Right hindlimb (tissue), 1 donor: ENCODE data around the gene SELENOP.
"Not testable (repeated sequence)": the region's sequence is repeated elsewhere in the genome, so short reads cannot be mapped to it uniquely, and the experiment has no call there.

Source experiments
- DNase-seq: peaks from one replicate; pipeline ENCODE4 v3.0.0-alpha.2; 2018

Gene SELENOP

GRCh38 chr5:42825422-42826148 lies 13.9 kb upstream of the SELENOP start:
- DNase-seq = no peak

- DNase-seq = no peak
Observed at GRCh38 chr5:42824347-42824976, 12.8 kb upstream of the SELENOP start.

GRCh38 chr5:42822548-42822947 lies 10.9 kb upstream of the SELENOP start:
- no peak for DNase-seq

DNA sequence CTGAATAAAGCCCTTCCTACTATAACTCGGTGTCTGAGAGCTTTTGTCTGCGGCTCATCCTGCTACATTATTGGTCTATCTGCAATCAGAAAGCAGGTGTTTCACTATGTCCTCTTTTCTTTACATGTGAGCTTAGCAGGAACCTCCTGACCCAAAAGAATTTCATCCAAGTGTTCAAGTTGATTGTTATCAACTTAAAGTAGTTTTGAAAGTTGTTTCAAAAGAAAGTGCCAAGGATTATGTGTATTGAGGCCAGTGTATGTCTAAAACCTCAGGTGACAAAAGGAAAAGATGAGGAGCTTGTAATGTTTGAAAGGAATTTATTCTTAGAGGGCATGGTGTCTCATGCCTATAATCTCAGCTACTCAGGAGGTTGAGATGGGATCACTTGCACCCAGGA lies 8.1 kb upstream of the SELENOP start:
- DNase-seq = no peak

DNA sequence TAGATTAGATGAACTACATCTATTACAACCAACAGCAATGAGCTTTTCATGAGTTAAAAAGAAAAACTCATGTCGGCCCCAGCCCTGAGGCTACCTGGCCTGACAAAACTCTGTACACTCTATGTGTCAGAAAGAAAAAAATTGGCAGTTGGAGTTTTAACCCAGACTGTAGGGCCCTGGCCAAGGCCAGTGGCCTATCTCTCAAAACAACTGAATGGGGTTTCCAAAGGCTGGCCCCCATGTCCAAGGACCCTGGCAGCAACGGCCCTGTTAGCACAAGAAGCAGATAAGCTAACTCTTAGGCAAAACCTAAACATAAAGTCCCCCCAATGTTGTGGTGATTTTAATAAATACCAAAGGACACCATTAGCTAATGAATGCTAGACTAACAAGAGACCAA lies 4.9 kb upstream of the SELENOP start:
- DNase-seq = not testable (repeated sequence)

DNA sequence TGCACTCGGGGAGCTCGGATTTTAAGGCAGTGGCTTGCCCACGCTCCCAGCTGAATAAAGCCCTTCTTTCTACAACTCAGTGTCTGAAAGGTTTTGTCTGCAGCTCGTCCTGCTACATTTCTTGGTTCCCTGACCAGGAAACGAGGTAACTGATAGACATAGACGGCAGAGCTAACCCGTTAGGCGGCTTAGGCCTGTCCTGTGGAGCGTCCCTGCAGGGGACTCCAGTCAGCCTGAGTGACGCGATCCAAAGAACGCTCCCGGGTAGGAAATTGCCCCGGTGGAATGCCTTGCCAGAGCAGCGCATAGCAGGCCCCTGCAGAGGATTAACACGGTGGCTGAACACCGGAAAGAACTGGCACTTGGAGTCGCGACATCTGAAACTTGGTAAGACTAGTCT lies 1.8 kb upstream of the SELENOP start:
- DNase-seq = no peak

DNA sequence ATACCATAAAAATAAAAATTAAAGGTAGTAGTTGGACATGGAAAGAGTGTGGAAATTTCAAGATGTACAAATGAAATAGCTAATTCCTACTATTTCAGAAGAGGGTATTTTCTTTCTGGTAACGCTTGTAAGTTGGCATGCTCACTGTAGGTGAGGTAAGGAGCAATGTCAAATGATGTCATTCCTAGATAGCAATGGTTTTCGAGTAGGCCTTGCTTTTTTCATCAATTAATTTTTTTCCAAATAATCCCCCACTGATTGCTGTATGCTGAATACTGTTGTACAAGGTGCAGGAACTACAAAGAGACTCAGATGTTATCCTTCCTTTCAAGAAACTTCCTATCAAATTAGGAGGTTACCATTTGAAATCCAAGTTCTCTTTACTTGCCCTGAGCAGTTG lies 928 bp upstream of the SELENOP start:
- DNase-seq = no peak

- no peak for DNase-seq
Observed at GRCh38 chr5:42810834-42811590, 680 bp downstream of the SELENOP start.

DNA sequence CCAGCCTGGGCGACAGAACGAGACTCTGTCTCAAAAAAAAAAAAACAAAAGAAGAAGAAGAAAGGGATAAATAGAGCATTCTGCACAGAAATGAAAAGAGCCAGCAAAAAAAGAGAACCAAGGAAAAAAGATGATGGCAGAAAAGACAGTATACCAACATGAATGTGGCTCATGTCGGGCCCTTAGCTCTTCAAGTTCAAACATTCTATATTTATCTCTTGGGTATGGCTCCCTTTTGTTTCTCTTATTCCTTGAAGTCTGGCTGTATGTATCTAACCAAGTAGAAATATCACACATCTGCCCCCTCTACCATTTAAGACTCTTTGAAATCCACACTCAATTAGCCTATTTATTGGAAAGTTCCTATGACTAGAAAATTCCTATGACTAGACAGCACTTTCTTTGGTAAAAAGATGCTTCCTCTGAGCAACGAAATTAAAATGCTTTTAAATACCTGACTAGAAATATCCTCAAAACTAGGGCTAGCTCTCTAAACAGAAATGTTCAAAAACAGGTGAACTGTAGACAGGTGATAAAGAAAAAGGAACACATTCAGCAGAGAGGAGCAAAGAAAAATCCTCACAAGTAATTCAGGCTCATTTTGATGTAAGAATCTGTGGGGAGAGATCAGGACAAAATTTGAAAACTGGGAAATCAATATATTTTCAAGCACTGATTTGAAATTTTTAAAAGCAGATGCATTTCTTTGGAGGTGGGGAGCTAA lies 2.6 kb downstream of the SELENOP start:
- no peak for DNase-seq

GRCh38 chr5:42807722-42808447 lies 3.8 kb downstream of the SELENOP start:
- no peak for DNase-seq

DNA sequence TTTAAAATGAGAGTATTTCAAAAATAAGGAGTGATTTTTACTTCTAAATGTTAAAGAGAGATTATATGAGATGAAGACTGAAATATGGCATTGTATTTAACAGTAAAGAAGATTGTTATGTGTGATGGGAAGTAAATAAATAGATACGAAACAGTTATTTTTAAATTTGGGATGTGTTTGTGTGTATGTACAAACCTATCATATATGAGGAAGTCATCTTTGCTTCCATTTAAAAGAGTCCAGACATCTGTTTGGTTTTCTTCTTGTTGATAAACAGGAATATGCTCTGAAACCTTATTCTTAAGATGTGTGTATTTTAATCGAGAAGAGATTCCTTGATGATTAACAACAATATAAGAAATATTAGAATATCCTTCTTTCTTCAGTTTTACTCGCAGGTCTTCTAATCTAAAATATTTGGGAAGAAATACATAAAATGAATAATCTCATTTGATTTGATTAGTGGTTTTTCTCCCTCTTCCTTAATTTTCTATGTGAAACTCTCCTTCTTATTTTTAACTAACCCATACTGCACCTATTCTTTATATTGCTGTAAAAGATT lies 4.9 kb downstream of the SELENOP start:
- no peak for DNase-seq

DNA sequence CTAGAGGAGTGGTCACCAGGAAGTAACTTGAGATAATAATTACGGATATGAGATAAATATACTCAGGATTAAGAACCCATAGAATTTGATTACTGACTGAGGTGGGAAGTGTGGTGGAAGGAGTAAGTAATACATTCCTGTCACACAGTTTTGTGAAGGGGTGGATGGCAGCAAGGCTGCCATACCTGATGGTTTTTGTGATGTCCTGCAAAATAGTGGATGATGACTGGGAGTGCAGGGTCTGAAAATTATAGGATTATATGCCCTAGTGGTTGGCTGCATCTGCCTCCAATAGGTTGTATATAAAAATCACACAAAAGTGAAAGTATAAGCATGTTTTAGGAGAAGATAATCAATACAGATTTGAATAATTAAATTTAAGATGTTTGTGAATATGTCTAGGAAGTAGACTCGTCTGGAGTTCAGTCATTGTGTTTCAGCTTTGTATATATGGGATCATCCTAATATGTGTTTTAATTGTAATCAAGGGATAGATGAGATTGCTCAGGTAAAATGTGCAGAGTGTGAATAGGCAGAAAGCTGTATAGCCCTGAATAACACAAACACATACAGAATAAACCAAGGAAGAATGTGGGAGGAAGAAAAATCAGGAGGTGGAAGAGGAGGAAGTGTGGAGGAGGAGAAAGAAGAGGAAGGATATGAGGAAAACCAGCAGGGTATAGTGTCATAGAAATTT lies 5.5 kb downstream of the SELENOP start:
- no peak for DNase-seq

DNA sequence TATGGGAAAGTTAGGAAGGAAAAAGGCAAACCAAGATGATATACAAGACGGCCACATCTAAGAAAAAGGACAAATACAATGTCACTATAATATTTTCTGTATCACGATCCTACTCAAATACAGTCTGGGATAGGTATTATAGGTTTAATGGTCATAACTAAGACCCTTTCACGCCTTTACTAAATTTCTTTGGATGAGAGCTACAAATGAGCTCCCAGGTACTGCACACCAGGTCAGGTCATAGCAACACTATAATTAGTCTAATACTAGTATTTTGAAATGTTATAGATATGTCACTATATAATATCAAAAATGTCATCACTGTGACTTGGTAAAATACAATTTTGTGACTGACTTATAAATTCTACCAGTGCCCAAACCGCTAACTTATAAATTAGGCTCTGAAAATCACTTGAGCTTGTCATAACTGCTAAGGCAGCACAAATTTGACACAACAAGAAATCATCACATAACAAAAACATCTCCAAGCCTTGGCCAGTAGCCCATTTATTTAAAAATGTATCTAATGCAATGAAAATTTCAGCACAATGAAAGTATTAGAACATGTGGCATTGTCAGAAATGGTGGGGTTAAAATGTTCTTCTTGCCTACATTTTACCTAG lies 6.9 kb downstream of the SELENOP start:
- DNase-seq = no peak

DNA sequence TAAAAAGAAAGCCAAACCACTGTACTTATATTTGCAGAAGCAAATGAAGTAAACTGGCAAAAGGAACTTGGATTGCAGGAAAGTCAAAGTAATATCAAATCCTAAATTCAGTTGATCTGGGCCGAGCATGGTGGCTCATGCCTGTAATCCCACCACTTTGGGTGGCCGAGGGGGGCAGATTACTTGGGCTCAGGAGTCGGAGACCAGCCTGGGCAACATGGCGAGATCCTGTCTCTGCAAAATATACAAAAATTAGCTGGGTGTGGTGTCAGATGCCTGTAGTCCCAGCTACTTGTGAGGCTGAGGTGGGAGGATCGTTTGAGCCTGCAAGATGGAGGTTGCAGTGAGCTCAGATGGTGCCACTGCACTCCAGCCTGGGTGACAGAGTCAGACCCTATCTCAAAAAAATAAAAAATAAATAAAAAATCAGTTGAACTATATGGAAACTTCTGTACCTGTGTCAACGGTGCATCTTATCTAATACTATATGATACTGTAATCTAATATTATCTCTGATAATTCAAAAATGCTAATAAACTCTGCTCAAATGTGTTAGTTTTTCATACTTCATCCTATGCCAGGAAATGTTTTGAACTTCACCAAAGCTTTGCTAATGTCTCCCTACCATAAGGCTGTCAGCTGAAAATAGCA lies 10.1 kb downstream of the SELENOP start:
- DNase-seq = no peak

- DNase-seq = no peak
Observed at GRCh38 chr5:42800748-42801330, 10.9 kb downstream of the SELENOP start.

DNA sequence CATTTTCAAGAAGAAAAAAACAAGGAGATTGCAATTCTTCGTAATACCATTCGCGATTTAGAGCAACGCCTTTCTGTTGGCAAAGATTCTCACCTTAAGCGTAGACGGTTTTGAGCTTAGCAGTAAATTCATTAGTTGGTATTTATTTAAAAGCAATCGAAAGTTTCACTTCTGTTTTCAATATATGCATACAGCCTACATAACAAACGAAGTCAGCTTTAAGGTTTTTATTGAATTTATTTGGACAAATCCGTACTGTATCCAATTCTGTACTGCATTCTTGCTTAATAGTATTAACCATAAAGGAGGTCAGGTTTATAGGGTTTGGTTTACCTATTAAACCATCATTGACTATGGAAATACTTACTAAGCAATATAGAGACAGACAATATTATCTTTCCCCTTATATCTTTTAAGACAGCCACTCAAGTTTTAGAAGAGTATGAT lies 12.0 kb downstream of the SELENOP start:
- no peak for DNase-seq

- no peak for DNase-seq
Observed at GRCh38 chr5:42799241-42799608, 12.5 kb downstream of the SELENOP start.

GRCh38 chr5:42798284-42799240 lies 13.1 kb downstream of the SELENOP start:
- DNase-seq = no peak

- no peak for DNase-seq
Observed at GRCh38 chr5:42791151-42791550, 20.5 kb downstream of the SELENOP start.
